GM23338 (cell line): Measurements from ENCODE around the gene EGFL7. TPM values are rescaled to one million over a fixed set of nuclear protein-coding genes. Genes with fewer than 3 reads are reported as not detected.

Experiments used
- ATAC-seq: fragments of 200-7000 bp; cut with Tn5 transposase; 3 replicates; pipeline ENCODE4 v1.9.1; 2020
- DNase-seq: peaks from one replicate; pipeline ENCODE4 v3.0.0-alpha.2; 2015; ENCODE audit warnings: low spot score
- H2AFZ ChIP-seq: fragments of 200-600 bp; sonication (generic); 2 replicates; pipeline ENCODE4 v1.8.0; 2016; ENCODE audit warnings: antibody characterized with exemption, mild to moderate bottlenecking, moderate library complexity
- H3F3A ChIP-seq: fragments of 200-600 bp; sonication (generic); replicated peaks from 2 replicates; pipeline ENCODE4 v1.8.0; 2017; ENCODE audit warnings: antibody characterized with exemption, mixed run types, low read depth
- H3K27ac ChIP-seq: fragments of 200-600 bp; sonication (generic); 2 replicates; pipeline ENCODE4 v1.6.1; 2016; ENCODE audit warnings: low read depth
- H3K27me3 ChIP-seq: fragments of 200-600 bp; sonication (generic); 2 replicates; pipeline ENCODE4 v1.8.0; 2016; ENCODE audit warnings: mild to moderate bottlenecking, mixed run types, moderate library complexity; ENCODE audit not compliant: insufficient read depth
- H3K36me3 ChIP-seq: fragments of 200-600 bp; sonication (generic); 2 replicates; pipeline ENCODE4 v1.8.0; 2016; ENCODE audit warnings: mild to moderate bottlenecking; ENCODE audit not compliant: insufficient read depth
- H3K4me1 ChIP-seq: fragments of 200-600 bp; sonication (generic); 2 replicates; pipeline ENCODE4 v1.8.0; 2016; ENCODE audit warnings: mild to moderate bottlenecking, moderate library complexity; ENCODE audit not compliant: insufficient read depth
- H3K4me2 ChIP-seq: fragments of 200-600 bp; sonication (generic); 2 replicates; pipeline ENCODE4 v1.7.1; 2017; ENCODE audit warnings: mixed run types
- H3K4me3 ChIP-seq: fragments of 200-600 bp; sonication (generic); 2 replicates; pipeline ENCODE4 v1.6.1; 2016; ENCODE audit warnings: mixed run types
- H3K79me2 ChIP-seq: fragments of 200-600 bp; sonication (generic); replicated peaks from 2 replicates; pipeline ENCODE4 v1.8.0; 2017; ENCODE audit warnings: mild to moderate bottlenecking; ENCODE audit not compliant: insufficient read depth
- H3K9me2 ChIP-seq: fragments of 200-600 bp; sonication (generic); 2 replicates; pipeline ENCODE4 v1.8.0; 2017; ENCODE audit not compliant: insufficient read depth
- H4K20me1 ChIP-seq: fragments of 200-600 bp; sonication (generic); replicated peaks from 2 replicates; pipeline ENCODE4 v1.8.0; 2017; ENCODE audit warnings: mild to moderate bottlenecking; ENCODE audit not compliant: insufficient read depth
- H3K27ac Mint-ChIP-seq: 2 replicates; pipeline ENCODE4 v1.8.0; 2020; ENCODE audit warnings: inconsistent platforms, mild to moderate bottlenecking, moderate library complexity, mixed read lengths
- H3K27me3 Mint-ChIP-seq: 3 replicates; pipeline ENCODE4 v1.8.0; 2022; ENCODE audit warnings: low read depth, mild to moderate bottlenecking, moderate library complexity, mixed read lengths, inconsistent platforms; ENCODE audit not compliant: insufficient read depth, poor library complexity
- H3K36me3 Mint-ChIP-seq: 3 replicates; pipeline ENCODE4 v1.8.0; 2021; ENCODE audit warnings: low read depth, mild to moderate bottlenecking, inconsistent platforms, moderate library complexity, mixed read lengths
- H3K4me1 Mint-ChIP-seq: 3 replicates; pipeline ENCODE4 v1.8.0; 2020; ENCODE audit warnings: mild to moderate bottlenecking, inconsistent platforms, mixed read lengths
- H3K4me3 Mint-ChIP-seq: 3 replicates; pipeline ENCODE4 v1.8.0; 2021; ENCODE audit warnings: moderate library complexity, mild to moderate bottlenecking, inconsistent platforms, mixed read lengths
- H3K9me3 Mint-ChIP-seq: 3 replicates; pipeline ENCODE4 v1.8.0; 2020; ENCODE audit warnings: moderate library complexity, mild to moderate bottlenecking, inconsistent platforms, mixed read lengths
- ETS1 ChIP-seq: IDR thresholded peaks from 2 replicates; pipeline ENCODE4 v1.6.1; 2016; ENCODE audit warnings: antibody characterized with exemption
- EZH2phosphoT487 ChIP-seq: fragments of 200-600 bp; sonication (generic); IDR thresholded peaks from one replicate; pipeline ENCODE4 v1.8.1; 2018; ENCODE audit warnings: antibody characterized with exemption; ENCODE audit not compliant: unreplicated experiment
- POLR2AphosphoS5 ChIP-seq: IDR thresholded peaks from 2 replicates; pipeline ENCODE4 v1.6.1; 2016; ENCODE audit warnings: antibody characterized with exemption, low read depth
- REST ChIP-seq: IDR thresholded peaks from one replicate; pipeline ENCODE4 v1.6.1; 2018; ENCODE audit warnings: antibody characterized with exemption; ENCODE audit not compliant: unreplicated experiment
- STAT1 ChIP-seq: IDR thresholded peaks from one replicate; pipeline ENCODE4 v1.6.1; 2016; ENCODE audit warnings: antibody characterized with exemption; ENCODE audit not compliant: unreplicated experiment
- ZNF114 ChIP-seq: fragments of 250-450 bp; sonication (Bioruptor Pico); IDR thresholded peaks from 2 replicates; pipeline ENCODE4 v1.5.0; 2020; ENCODE audit warnings: mild to moderate bottlenecking, moderate library complexity
- ZNF331 ChIP-seq: fragments of 250-450 bp; sonication (Bioruptor Pico); IDR thresholded peaks from 2 replicates; pipeline ENCODE4 v1.5.0; 2020; ENCODE audit warnings: low read depth, mild to moderate bottlenecking, moderate library complexity
- ZNF462 ChIP-seq: fragments of 250-450 bp; sonication (Bioruptor Pico); IDR thresholded peaks from 2 replicates; pipeline ENCODE4 v1.5.0; 2020; ENCODE audit warnings: mild to moderate bottlenecking, moderate library complexity
- polyA plus RNA-seq: library from polyadenylated mRNA; unstranded; fragments of >200 nt; fragmentation: Nextera tagmentation; extraction: Ambion mirVana; gene quantifications from 2 replicates; pipeline ENCODE4 v1.2.1, GENCODE V29; 2016
- total RNA-seq: library from RNA; depleted of rRNA; stranded (reverse); fragments of >200 nt; shearing (Covaris generic); gene quantifications from 2 replicates; pipeline ENCODE4 v1.2.3, GENCODE V29; 2014

The EGFL7 gene
- total and polyA plus RNA-seq, 2 experiments from 2014 or later, result 44.4 to 60.8 TPM

- Mint-ChIP-seq H3K9me3 (no peaks in the 10 kb centered on the region), H3K4me1 (peaks cover 3% of the 10 kb centered on the region; the same call in 2 of the 3 replicates), H3K27ac (no peak overlapping the region), H3K4me3 (no peak overlapping the region), H3K36me3 (no peaks in the 10 kb centered on the region), H3K27me3 (peaks cover 2% of the 10 kb centered on the region)
- no peaks in the 10 kb centered on the region for H3K4me1 ChIP-seq
- no peak for ATAC-seq
- no peak overlapping the region for H3K4me3 ChIP-seq
- H3K36me3 ChIP-seq, result no peaks in the 10 kb centered on the region
- H3K27ac ChIP-seq, result no peak overlapping the region
- TF ChIP-seq STAT1 (no peak), EZH2phosphoT487 (no peak), REST (no peak), ETS1 (no peak), ZNF331 (CRISPR knock-in tag) (no peak), ZNF462 (CRISPR knock-in tag) (no peak), ZNF114 (no peak), POLR2AphosphoS5 (no peak)
- no peak overlapping the region for H2AFZ ChIP-seq
- no peak overlapping the region for H3K4me2 ChIP-seq
- H4K20me1 ChIP-seq, result no peaks in the 10 kb centered on the region
- H3K79me2 ChIP-seq, result no peaks in the 10 kb centered on the region
- H3F3A ChIP-seq, result no peaks in the 10 kb centered on the region
- no peaks in the 10 kb centered on the region for H3K9me2 ChIP-seq
- DNase-seq, result no peak
- H3K27me3 ChIP-seq, result no peaks in the 10 kb centered on the region
Observed at GRCh38 chr9:136651860-136652259, 10.9 kb upstream of the EGFL7 start.
